Measurements from ENCODE around the gene CSNK1G1.

Gene CSNK1G1

DNA sequence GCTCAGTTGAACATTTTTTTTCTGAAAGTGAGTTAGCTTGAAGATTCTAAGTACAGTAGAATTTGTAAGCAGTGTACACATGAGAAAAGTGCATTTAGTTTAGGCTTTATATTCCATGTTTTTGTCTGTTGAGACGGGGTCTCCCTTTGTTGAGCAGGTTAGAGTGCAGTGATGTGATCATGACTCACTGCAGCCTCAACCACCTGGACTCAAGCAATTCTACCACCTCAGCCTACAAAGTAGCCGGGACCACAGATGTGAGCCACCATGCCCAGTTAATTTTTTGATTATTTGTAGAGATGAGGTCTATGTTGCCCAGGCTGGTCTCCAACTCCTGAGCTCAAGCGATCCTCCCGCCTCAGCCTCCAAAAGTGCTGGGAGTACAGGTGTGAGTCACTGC is 5.3 kb upstream of the CSNK1G1 start:
- no peak overlapping the region for H3K27ac ChIP-seq (ENCODE audit: low read length)
- H3K9ac ChIP-seq (ENCODE audit: low read length) = no peak overlapping the region
- no peaks in the 10 kb centered on the region for H3K9me3 ChIP-seq (replicated peaks; ENCODE audit: insufficient read depth, low read length)
- H3K9me2 ChIP-seq (replicated peaks; ENCODE audit: insufficient read depth, low read length) = no peaks in the 10 kb centered on the region
- no peak for TF ChIP-seq CTCF (IDR thresholded peaks at IDR 0.05; ENCODE audit: low read length)
- no peak for TF ChIP-seq EZH2 (optimal IDR thresholded peaks at IDR 0.05; ENCODE audit: low read depth, low read length)
- TF ChIP-seq EZH2phosphoT487 (IDR thresholded peaks at IDR 0.05; ENCODE audit: low read length) = no peak
- H3K4me1 ChIP-seq (ENCODE audit: low read length) = 0 out of 2 replicates have a peak, but pooled peaks cover 2% of the 10 kb centered on the region
- H2AFZ ChIP-seq (ENCODE audit: low read length) = no peak overlapping the region
- DNase-seq = no peak
- H3K4me3 ChIP-seq (ENCODE audit: low read length) = no peak overlapping the region
- H3K27me3 ChIP-seq (replicated peaks; ENCODE audit: insufficient read depth, low read length) = no peaks in the 10 kb centered on the region
- H3F3A ChIP-seq (ENCODE audit: insufficient read depth, low read length) = peaks cover 15% of the 10 kb centered on the region
- H3K4me2 ChIP-seq (ENCODE audit: low read depth, low read length) = no peak overlapping the region
- H3K79me2 ChIP-seq (ENCODE audit: low read length) = no peaks in the 10 kb centered on the region
- no peaks in the 10 kb centered on the region for H4K20me1 ChIP-seq (ENCODE audit: insufficient read depth, low read length)
- H3K36me3 ChIP-seq (replicated peaks; ENCODE audit: insufficient read depth, low read length) = no peaks in the 10 kb centered on the region

DNA sequence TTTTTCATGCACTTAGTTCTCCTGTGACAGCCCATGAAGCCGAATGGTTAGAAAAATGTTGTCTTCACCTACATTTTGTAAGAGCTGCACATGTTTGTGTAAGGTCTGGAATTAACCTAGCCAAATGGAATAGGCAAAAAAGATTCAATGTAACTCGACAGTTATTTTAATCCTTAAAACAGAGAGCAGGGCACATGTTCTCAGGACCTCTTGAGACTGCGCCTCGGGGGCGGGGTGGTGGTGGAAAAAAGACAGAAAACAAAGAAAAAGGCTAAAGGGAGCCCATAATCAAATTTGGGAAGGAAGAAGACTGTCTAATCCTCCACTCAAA is 702 bp upstream of the CSNK1G1 start:
- H3F3A ChIP-seq (ENCODE audit: insufficient read depth, low read length) = peaks cover 16% of the 10 kb centered on the region
- peak overlapping the region; percentile 87 for H2AFZ ChIP-seq (ENCODE audit: low read length)
- H4K20me1 ChIP-seq (ENCODE audit: insufficient read depth, low read length) = no peaks in the 10 kb centered on the region
- H3K27me3 ChIP-seq (replicated peaks; ENCODE audit: insufficient read depth, low read length) = no peaks in the 10 kb centered on the region
- H3K79me2 ChIP-seq (ENCODE audit: low read length) = peaks cover 25% of the 10 kb centered on the region
- H3K9me2 ChIP-seq (replicated peaks; ENCODE audit: insufficient read depth, low read length) = no peaks in the 10 kb centered on the region
- H3K27ac ChIP-seq (ENCODE audit: low read length) = peak overlapping the region; percentile 42; the same call in 1 of the 2 replicates
- 0 out of 2 replicates have a peak, but pooled peaks cover 7% of the 10 kb centered on the region for H3K4me1 ChIP-seq (ENCODE audit: low read length)
- H3K9me3 ChIP-seq (replicated peaks; ENCODE audit: insufficient read depth, low read length) = no peaks in the 10 kb centered on the region
- no peaks in the 10 kb centered on the region for H3K36me3 ChIP-seq (replicated peaks; ENCODE audit: insufficient read depth, low read length)
- H3K9ac ChIP-seq (ENCODE audit: low read length) = peak overlapping the region; percentile 42; the same call in 1 of the 2 replicates
- peak overlapping the region; percentile 63 for H3K4me2 ChIP-seq (ENCODE audit: low read depth, low read length)
- TF ChIP-seq CTCF (IDR thresholded peaks at IDR 0.05; ENCODE audit: low read length) = no peak
- no peak for TF ChIP-seq EZH2phosphoT487 (IDR thresholded peaks at IDR 0.05; ENCODE audit: low read length)
- no peak for TF ChIP-seq EZH2 (optimal IDR thresholded peaks at IDR 0.05; ENCODE audit: low read depth, low read length)
- H3K4me3 ChIP-seq (ENCODE audit: low read length) = peak overlapping the region; percentile 70
- no peak for DNase-seq

DNA sequence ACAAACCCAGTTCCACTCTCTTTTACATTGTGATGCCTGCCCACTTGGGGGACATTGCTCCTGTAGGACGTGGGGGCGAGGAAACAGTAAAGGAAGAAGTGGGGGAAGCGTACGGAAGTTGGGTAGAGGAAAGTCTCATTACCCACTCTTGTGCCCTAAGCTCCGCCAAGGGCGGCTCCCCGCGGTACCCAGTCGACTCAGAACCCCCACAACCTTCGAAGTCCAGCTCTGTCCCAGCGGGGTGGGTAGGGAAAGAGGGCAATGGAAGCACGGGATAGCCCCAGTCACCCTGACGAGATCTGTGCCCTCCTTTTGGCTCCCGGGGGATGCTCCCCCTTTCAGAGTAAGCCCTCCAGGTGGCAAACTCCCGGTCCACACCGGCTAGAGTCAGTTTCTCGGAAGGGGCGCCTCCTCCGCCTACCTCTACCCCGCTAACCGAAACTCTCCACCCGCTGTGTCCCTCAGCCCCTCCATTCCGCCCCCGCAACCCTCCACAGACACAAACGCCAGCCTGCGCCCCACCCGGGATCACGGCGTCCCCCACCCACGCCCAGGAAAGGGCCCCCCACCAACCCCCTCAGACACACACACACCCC is 527 bp downstream of the CSNK1G1 start:
- no peak for TF ChIP-seq EZH2 (optimal IDR thresholded peaks at IDR 0.05; ENCODE audit: low read depth, low read length)
- no peak for TF ChIP-seq EZH2phosphoT487 (IDR thresholded peaks at IDR 0.05; ENCODE audit: low read length)
- no peak for TF ChIP-seq CTCF (IDR thresholded peaks at IDR 0.05; ENCODE audit: low read length)
- no peak for DNase-seq
- H3K36me3 ChIP-seq (replicated peaks; ENCODE audit: insufficient read depth, low read length) = no peaks in the 10 kb centered on the region

More for the DNA sequence above, 527 bp downstream of the CSNK1G1 start:
- H3K4me1 ChIP-seq (ENCODE audit: low read length) = 0 out of 2 replicates have a peak, but pooled peaks cover 7% of the 10 kb centered on the region
- H2AFZ ChIP-seq (ENCODE audit: low read length) = peak overlapping the region; percentile 89
- peak overlapping the region; percentile 55; the same call in 1 of the 2 replicates for H3K9ac ChIP-seq (ENCODE audit: low read length)
- H3K9me2 ChIP-seq (replicated peaks; ENCODE audit: insufficient read depth, low read length) = no peaks in the 10 kb centered on the region
- peak overlapping the region; percentile 70 for H3K4me3 ChIP-seq (ENCODE audit: low read length)
- H3K79me2 ChIP-seq (ENCODE audit: low read length) = peaks cover 25% of the 10 kb centered on the region
- H3K4me2 ChIP-seq (ENCODE audit: low read depth, low read length) = peak overlapping the region; percentile 86
- H3K27me3 ChIP-seq (replicated peaks; ENCODE audit: insufficient read depth, low read length) = no peaks in the 10 kb centered on the region
- H3F3A ChIP-seq (ENCODE audit: insufficient read depth, low read length) = peaks cover 16% of the 10 kb centered on the region
- H3K9me3 ChIP-seq (replicated peaks; ENCODE audit: insufficient read depth, low read length) = no peaks in the 10 kb centered on the region
- H4K20me1 ChIP-seq (ENCODE audit: insufficient read depth, low read length) = no peaks in the 10 kb centered on the region
- peak overlapping the region; percentile 42; the same call in 1 of the 2 replicates for H3K27ac ChIP-seq (ENCODE audit: low read length)
